Spleen (tissue), 7 donors: ENCODE results near the gene CD84.
"Not testable (repeated sequence)": the region's sequence is repeated elsewhere in the genome, so short reads cannot be mapped to it uniquely, and the experiment has no call there.

ENCODE experiments used
- POLR2A ChIP-seq, 3 donors: fragments of 450-650 bp; IDR thresholded peaks; one replicate each; pipeline ENCODE4 v1.5.1; 2017; ENCODE audit warnings: antibody characterized with exemption in 3 of 3, mild to moderate bottlenecking in 1 of 3
- TF ChIP-seq, protein P1 (sequence below), 11 experiments: fragments of 200-600 bp in 7 of 11; fragments of 450-650 bp in 4 of 11; sonication (generic) in 4 of 11; IDR thresholded peaks in 8 of 11; conservative IDR thresholded peaks in 3 of 11; 1 replicate in 7 of 11; 2 replicates in 4 of 11; pipeline versions ENCODE4 v1.4.0 to v1.8.0; 2016 to 2021; ENCODE audit warnings: antibody characterized with exemption in 11 of 11, inconsistent platforms in 4 of 11, mild to moderate bottlenecking in 1 of 11
- donor health status: DM: no; HTN: no; CAD: no; lungs with moderate emphysema.
- donor health status: DM: no; HTN: no; CAD: no.
- donor health status: DM: no; HTN: no; CAD: no.

DNA sequence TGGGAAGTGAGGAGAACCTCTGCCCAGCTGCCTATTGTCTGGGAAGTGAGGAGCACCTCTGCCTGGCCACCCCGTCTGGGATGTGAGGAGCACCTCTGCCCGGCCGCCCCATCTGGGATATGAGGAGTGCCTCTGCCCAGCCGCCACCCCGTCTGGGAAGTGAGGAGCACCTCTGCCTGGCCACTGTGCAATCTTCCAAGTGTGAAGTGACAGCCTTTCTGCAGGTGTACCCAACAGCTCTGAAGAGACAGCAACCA, 46.8 kb downstream of the CD84 start:
- TF ChIP-seq, protein P1, sequence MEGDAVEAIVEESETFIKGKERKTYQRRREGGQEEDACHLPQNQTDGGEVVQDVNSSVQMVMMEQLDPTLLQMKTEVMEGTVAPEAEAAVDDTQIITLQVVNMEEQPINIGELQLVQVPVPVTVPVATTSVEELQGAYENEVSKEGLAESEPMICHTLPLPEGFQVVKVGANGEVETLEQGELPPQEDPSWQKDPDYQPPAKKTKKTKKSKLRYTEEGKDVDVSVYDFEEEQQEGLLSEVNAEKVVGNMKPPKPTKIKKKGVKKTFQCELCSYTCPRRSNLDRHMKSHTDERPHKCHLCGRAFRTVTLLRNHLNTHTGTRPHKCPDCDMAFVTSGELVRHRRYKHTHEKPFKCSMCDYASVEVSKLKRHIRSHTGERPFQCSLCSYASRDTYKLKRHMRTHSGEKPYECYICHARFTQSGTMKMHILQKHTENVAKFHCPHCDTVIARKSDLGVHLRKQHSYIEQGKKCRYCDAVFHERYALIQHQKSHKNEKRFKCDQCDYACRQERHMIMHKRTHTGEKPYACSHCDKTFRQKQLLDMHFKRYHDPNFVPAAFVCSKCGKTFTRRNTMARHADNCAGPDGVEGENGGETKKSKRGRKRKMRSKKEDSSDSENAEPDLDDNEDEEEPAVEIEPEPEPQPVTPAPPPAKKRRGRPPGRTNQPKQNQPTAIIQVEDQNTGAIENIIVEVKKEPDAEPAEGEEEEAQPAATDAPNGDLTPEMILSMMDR (IDR thresholded peaks at IDR 0.05 in 8 of 11, conservative IDR thresholded peaks at IDR 0.05 in 3 of 11), result not testable (repeated sequence)
- not testable (repeated sequence) for TF ChIP-seq POLR2A (IDR thresholded peaks at IDR 0.05)
